ENCODE measurements around the gene PLA2G12B.
"Not testable (repeated sequence)": the region's sequence is repeated elsewhere in the genome, so short reads cannot be mapped to it uniquely, and the experiment has no call there.

The PLA2G12B gene

DNA sequence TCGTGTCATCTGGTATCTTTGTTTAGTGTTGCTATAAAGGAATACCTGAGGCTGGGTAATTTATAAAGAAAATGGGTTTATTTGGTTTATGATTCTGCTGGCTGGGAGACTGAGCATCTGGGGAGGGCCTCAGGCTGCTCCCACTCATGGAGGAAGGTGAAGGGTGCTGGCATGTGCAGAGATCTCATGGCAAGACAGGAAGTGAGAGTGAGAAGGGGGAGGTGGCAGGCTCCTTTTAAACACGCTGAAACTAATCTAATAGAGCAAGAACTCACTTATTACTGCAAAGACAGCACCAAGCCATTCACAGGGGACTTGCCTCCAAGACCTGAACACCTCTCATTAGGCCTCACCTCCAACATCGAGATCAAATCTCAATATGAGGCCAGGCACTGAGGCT lies 49.8 kb downstream of the PLA2G12B start:
- DNase-seq (ENCODE audit: low read depth) = no peak
- TF ChIP-seq, protein P1, sequence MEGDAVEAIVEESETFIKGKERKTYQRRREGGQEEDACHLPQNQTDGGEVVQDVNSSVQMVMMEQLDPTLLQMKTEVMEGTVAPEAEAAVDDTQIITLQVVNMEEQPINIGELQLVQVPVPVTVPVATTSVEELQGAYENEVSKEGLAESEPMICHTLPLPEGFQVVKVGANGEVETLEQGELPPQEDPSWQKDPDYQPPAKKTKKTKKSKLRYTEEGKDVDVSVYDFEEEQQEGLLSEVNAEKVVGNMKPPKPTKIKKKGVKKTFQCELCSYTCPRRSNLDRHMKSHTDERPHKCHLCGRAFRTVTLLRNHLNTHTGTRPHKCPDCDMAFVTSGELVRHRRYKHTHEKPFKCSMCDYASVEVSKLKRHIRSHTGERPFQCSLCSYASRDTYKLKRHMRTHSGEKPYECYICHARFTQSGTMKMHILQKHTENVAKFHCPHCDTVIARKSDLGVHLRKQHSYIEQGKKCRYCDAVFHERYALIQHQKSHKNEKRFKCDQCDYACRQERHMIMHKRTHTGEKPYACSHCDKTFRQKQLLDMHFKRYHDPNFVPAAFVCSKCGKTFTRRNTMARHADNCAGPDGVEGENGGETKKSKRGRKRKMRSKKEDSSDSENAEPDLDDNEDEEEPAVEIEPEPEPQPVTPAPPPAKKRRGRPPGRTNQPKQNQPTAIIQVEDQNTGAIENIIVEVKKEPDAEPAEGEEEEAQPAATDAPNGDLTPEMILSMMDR (IDR thresholded peaks at IDR 0.05; ENCODE audit: control insufficient read depth, extremely low read depth, insufficient read depth) = no peak
- H3K4me3 ChIP-seq (ENCODE audit: low read depth, low read length) = no peak overlapping the region

DNA sequence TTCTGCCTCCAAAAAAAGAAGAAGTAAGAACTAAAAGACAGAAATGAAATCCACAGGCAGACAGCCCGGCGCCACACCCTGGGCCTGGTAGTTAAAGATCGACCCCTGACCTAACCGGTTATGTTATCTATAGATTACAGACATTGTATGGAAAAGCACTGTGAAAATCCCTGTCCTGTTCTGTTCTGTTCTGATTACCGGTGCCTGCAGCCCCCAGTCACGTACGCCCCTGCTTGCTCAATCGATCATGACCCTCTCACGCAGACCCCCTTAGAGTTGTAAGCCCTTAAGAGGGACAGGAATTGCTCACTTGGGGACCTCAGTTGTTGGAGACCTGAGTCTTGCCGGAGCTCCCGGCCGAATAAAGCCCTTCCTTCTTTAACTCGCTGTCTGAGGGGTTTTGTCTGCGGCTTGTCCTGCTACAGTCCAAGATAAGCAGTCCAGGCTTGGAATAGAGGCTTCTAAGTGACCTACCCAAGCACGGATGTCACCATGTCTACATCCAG lies 50.6 kb downstream of the PLA2G12B start:
- not testable (repeated sequence) for DNase-seq (ENCODE audit: low read depth)

DNA sequence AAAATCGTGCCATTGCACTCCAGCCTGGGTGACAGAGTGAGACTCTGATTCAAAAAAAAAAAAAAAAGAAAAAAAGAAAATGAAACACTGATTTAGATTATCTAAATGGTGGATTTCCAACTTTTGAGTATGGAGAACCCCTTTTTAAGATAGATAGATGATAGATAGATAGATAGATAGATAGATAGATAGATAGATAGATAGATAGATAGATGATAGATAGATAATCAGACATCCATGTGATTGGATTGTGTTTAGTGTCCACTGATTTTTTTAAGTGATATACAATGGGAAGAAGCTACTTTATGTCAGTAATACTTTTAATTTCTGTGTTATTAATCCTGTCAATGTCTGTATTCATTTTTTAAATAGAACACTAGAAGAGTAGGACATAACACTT lies 55.1 kb downstream of the PLA2G12B start:
- no peak overlapping the region for H3K4me3 ChIP-seq (ENCODE audit: low read depth, low read length)
- DNase-seq (ENCODE audit: low read depth) = no peak
- TF ChIP-seq, protein P1 (IDR thresholded peaks at IDR 0.05; ENCODE audit: control insufficient read depth, extremely low read depth, insufficient read depth) = no peak

More for the DNA sequence above, 50.6 kb downstream of the PLA2G12B start:
- H3K4me3 ChIP-seq (ENCODE audit: low read depth, low read length) = not testable (repeated sequence)

DNA sequence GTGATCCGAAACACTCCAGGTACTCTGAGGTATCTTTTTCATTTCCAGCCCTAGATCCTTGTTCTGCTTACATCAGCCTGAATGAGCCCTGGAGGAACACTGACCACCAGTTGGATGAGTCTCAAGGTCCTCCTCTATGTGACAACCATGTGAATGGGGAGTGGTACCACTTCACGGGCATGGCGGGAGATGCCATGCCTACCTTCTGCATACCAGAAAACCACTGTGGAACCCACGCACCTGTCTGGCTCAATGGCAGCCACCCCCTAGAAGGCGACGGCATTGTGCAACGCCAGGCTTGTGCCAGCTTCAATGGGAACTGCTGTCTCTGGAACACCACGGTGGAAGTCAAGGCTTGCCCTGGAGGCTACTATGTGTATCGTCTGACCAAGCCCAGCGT lies 56.0 kb downstream of the PLA2G12B start:
- TF ChIP-seq, protein P1 (IDR thresholded peaks at IDR 0.05; ENCODE audit: control insufficient read depth, extremely low read depth, insufficient read depth) = no peak
- DNase-seq (ENCODE audit: low read depth) = no peak

DNA sequence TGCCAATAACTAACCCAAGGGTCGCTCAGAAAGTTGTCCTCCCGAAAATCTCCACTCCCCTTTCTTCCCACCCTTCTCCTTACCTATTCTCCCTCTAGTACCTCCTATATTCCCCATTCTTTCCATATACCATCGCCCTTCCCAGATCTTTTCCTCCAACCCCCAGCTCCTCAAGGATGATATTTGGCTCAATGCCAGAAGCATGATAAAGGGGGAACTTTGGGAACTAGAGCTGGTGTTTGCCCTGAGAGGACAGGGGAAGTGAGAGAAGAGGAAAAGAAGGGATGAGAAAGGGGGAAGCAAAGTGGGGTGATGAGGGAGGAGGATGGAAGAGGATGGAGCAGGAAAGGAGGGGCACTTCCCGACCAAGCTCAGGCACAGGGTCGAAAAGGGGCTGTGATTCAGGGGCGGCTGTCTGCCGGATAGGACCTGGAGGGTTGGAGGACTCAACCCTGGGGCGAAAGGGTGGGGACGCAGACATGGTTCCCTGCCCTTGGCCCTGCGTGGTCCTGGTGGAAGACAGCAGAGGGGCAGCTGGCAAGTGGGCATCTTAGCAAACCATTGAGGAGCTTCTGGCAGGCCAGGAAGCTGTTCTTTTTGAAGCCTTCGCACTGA lies 59.3 kb downstream of the PLA2G12B start:
- H3K4me3 ChIP-seq (ENCODE audit: low read depth, low read length) = no peak overlapping the region
- DNase-seq (ENCODE audit: low read depth) = no peak
- TF ChIP-seq, protein P1 (IDR thresholded peaks at IDR 0.05; ENCODE audit: control insufficient read depth, extremely low read depth, insufficient read depth) = no peak

More for the DNA sequence above, 56.0 kb downstream of the PLA2G12B start:
- H3K4me3 ChIP-seq (ENCODE audit: low read depth, low read length) = no peak overlapping the region

DNA sequence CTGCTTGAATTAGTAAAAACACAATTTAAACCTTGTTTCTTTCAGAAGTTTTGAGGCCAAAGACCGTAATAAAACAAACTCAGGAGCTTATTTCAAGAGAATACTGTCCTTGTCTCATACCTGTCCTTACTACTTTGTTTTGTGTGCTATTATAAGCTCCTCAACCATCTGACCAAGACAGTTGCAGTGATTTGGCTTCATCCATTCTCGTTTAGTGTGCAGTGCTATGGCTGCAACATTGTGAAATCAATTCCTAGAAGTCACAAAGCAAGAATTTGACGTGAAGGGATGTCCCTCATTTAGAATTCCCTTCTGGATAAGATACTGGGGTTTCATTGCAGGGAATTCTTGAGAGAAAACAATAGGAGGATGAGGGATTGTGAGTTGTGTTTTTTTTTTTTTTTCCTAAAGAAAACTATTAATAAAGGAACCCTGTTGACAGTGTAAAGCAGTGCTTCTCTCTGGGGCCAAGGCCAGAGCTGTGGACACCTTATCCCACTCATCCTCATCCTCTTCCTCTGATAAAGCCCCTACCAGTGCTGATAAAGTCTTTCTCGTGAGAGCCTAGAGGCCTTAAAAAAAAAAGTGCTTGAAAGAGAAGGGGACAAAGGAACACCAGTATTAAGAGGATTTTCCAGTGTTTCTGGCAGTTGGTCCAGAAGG lies 61.3 kb downstream of the PLA2G12B start, which contains the start of gene OIT3:
TSS of gene OIT3 (plus strand) at position 604 of the 663 bp plus-strand sequence. CDS start 60 bp downstream, outside the sequence.
- TF ChIP-seq, protein P1 (IDR thresholded peaks at IDR 0.05; ENCODE audit: control insufficient read depth, extremely low read depth, insufficient read depth) = no peak
- no peak for DNase-seq (ENCODE audit: low read depth)
- no peak within 1 kb of the TSS for H3K4me3 ChIP-seq (ENCODE audit: low read depth, low read length)

DNA sequence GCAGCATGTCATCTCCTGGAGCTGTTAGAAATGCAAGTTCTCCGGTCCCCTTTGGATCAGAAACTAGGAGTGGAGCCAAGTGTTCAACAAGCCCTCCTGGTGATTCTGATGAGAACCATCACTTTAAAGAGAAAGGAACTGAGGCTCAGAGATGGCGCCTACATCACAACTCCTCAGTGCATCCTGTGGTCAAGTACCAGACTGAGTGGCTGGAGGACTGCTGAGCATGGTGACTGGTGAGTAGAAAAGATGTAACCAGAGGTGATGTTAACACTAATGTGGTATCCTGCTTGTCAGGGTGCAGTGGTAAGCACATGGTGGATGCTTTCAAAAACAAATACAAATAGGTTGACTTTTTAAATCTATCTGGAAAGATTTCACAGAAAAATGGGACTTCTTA lies 64.5 kb downstream of the PLA2G12B start:
- TF ChIP-seq, protein P1 (IDR thresholded peaks at IDR 0.05; ENCODE audit: control insufficient read depth, extremely low read depth, insufficient read depth) = no peak
- DNase-seq (ENCODE audit: low read depth) = no peak
- no peak overlapping the region for H3K4me3 ChIP-seq (ENCODE audit: low read depth, low read length)

Data from LNCaP clone FGC (cell line).